Prostate gland (tissue), 2 donors: Measurements from ENCODE around the gene ACYP1.

Source experiments
- CTCF ChIP-seq, 4 experiments: fragments of 200-600 bp in 2 of 4; fragments of 450-650 bp in 2 of 4; sonication (generic) in 2 of 4; IDR thresholded peaks; 1 replicate in 3 of 4; 2 replicates in 1 of 4; pipeline ENCODE4 v1.5.1; 2016 to 2019; ENCODE audit warnings: antibody characterized with exemption in 4 of 4, mild to moderate bottlenecking in 2 of 4, moderate library complexity in 2 of 4
- POLR2A ChIP-seq: fragments of 450-650 bp; IDR thresholded peaks from one replicate; pipeline ENCODE4 v1.6.1; 2016; ENCODE audit warnings: antibody characterized with exemption, mild to moderate bottlenecking
- POLR2AphosphoS5 ChIP-seq: sonication (generic); formaldehyde crosslinking; IDR thresholded peaks from one replicate; pipeline ENCODE4 v1.6.1; 2017; ENCODE audit warnings: antibody characterized with exemption

- no peak for TF ChIP-seq CTCF (IDR thresholded peaks at IDR 0.05)
- no peak for TF ChIP-seq POLR2A
- no peak for TF ChIP-seq POLR2AphosphoS5
Measured at GRCh38 chr14:75042035-75042434, 21.8 kb downstream of the ACYP1 start.
